GM18868 (cell line): ENCODE measurements around the gene C3orf20.

Experiments used
- ATAC-seq: cut with Tn5 transposase; IDR thresholded peaks from one replicate; pipeline ENCODE4 v1.9.1; 2021; ENCODE audit warnings: mild to moderate bottlenecking, moderate library complexity; ENCODE audit not compliant: unreplicated experiment

The C3orf20 gene

DNA sequence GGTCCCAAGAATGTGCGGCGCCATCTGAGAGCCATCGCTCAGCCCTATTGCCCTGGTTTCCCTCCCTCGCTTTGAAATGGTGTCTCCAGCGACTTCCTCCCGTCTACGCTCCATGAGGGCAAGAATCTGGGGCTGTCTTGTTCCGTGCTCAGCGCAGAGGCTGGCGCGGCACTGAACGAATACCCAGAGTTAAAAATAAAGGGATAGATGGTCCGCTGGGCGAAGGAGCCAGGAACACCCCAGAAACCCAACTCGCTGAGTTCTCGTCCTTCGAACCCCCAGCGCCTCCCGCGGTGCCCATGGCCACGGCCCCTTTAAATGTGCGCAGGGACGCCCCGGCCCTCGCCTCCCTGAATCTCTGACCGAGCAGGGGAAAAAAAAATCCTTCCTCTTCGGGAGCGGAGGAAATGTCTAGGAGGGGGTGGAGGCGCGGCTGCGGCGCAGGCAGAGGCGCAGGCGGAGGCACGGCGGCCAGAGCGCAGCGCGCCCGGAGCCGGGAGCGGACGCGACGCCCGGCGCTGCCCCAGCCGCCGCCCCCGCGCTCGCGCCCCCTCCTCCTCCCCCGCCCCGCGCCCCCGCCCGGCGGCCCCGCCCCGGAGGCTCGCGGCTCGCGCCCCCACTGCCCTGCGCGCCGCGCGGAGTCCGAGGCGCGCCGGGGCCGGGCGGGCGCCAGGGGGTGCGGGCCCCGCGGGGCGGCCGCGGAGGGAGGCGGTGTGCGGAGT, 135.3 kb downstream of the C3orf20 start:
- no peak for ATAC-seq

DNA sequence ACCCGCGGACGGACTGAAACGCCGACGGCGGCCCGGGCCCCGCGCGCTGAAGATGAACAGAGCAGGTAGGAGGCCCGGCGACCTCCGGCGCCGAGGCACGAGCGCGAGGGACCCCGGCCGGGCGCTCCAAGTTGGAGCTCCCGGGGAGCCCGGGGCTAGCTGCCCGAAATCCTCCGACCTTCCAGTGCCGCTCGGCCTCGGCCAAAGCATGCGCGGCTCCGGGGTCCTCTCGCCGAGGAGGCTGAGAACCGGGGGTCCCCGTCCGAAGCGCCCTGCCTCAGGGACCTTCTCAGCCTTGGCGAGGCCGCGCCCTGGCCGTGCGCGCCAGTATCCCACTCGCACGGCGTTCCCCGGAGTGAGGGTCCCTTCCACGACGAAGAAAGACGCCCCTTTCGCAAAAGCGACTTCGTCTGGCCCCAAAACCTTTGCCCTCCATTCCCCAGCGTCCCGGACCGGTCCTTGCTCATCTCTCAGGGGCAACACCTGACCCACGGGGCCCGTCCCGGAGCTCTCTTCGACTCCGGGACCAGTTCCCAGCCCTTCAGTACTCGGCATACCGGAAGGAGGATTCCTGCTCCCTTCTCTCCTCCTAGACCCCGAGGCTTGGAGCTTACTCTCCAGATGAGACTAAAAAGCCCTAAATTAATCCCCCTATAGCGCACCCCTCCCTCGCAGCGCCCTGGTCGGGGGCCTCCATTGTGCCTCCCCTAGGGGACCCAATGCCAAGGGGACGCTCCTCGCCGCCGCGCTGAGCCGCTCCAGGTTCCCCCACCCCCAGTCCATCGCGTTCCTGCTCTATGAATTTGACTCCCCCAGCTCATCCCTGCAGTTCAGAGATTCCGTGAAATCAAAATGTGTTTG, 136.1 kb downstream of the C3orf20 start:
- ATAC-seq = no peak

DNA sequence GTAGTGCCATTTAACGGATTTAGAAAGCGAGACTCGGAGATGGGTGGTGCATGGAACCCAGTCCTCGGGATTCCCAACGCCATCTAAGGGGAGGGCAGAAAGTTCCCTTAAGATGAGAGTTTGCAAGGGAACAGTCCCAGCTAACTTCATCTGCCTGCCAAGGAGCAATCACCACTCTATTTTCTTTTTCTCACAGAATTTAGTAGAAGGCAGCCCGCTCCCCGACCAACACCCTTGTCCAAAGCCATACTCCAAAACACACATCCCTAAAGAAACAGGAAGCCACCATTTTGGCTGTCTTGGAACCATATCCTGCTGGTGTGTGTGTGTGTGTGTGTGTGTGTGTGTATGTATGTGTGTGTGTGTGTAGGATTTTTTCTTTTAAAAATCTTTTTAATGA, 136.7 kb downstream of the C3orf20 start:
- ATAC-seq = no peak

DNA sequence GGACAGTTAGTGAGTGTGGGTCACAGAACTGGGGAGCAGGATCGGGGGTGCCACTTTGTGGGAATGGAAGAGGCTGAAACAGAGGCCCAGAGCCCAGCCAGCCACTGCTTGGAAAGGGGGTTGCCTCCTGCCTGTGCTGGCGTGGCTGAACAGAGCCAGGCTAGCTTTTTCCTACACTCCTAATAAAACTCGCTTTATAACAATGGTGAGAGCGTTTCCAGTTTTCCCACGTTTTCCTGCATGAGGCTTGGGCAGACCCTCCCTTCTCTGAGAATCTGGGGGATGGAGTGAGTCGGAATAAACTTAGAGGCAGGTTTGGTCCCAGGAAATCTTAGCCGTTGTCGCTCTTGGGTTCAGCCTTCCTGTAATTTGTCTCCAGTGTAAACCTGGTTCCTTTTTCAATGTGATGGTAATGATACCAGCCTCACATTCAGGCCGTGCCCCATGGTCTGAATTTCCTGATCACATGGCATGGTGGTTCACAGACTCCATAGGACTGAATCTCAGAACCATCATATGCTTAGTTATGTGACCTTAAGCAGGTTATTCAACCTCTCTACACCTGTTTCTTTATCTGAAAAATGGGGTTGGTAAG, 137.4 kb downstream of the C3orf20 start:
- ATAC-seq = no peak

DNA sequence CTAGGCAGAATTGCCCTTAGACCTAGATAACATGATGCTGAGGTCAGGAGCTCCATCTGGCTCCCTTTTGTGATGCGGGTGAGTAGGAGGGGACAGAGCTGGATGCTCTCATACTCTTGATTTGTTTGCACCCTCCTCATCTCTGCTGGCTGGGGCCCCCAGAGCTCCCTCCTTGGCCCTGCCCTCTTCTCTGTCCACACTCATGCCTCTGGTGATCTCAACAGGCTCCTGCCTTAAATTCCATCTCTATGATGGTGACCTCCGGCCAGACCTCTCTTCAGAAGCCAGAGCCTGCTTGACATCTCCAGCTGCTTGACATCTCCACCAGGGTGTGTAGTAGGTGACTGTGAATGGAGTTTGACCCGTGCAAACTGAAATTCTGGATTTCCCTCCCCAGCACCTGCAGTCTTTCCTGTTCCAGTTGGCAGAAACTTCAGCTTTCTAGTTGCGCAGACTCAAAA, 139.5 kb downstream of the C3orf20 start:
- no peak for ATAC-seq

DNA sequence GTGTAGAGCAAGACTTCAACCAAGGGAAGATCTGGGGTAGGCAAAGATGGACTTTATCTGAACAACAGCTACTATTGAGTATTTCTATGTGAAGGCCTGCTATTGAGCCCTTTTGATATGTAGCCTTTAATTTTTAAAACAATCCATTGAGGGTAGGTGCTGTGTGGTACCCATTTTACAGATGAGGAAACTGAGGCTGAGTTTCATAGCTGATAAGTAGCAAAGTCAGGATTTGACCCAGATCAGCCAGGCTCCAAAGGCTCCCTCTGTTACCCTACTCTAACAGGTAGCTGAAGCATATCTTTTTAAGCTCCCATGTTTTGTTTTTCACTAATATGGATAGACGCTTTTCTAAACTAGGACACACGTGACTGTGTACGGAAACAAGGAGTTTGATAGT, 141.4 kb downstream of the C3orf20 start:
- no peak for ATAC-seq

DNA sequence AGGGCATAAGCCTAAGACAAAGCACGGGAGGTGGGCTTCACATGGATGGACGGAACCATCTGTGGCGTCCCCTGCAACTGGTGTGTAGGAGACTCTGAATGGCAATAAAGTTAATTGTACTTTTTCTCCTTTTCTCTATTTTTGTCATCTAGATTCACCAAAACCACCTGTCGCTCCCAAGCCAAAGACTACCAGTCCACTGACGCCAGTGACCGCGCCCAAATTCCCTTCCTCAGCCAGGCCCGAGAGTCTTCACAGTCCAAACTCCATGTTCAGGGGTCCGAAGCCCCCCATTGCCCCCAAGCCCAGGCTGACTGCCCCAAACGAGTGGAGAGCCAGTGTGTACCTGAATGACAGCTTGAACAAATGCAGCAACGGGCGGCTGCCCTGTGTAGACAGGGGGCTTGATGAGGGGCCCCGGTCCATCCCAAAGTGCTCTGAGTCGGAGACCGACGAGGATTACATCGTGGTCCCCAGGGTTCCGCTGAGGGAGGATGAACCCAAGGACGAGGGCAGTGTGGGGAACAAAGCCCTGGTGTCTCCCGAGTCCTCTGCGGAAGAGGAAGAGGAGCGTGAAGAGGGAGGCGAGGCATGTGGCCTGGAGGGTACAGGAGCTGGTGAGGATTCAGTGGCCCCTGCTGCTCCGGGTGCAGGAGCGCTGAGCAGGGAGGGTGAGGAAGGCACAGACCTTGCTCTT, 144.0 kb downstream of the C3orf20 start, which contains the start of gene FGD5:
FGD5 (plus strand) TSS at position 159 of the 697 bp plus-strand sequence; CDS start at position 269, 110 bp downstream.
- no peak for ATAC-seq

DNA sequence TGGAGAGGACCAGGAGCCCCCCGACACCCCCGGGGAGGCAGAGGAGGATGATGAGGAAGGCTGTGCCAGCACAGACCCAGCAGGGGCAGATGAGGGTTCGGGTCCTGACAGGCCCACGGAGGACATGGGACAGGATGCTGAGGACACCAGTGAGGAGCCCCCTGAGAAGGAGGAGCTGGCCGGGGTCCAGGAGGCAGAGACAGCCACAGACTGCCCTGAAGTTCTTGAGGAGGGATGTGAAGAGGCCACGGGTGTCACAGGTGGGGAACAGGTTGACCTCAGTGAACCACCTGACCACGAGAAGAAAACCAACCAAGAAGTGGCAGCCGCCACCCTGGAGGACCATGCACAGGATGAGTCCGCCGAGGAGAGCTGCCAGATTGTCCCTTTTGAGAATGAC, 144.7 kb downstream of the C3orf20 start:
- ATAC-seq = no peak

DNA sequence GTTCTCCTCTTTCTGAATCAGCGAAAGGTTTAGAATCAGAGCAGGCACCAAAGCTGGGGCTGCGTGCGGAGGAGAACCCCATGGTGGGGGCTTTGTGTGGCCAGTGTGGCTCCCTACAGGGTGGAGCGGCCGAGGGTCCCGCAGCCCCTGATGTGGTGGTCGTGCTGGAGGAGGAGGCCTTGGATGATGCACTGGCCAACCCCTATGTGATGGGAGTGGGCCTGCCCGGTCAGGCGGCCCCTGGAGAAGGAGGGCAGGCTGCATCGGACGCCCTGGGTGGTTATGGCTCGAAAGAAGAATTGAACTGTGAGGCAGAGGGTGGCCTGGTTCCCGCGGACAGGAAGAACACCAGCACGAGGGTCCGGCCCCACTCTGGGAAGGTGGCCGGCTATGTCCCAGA, 145.2 kb downstream of the C3orf20 start:
- no peak for ATAC-seq

DNA sequence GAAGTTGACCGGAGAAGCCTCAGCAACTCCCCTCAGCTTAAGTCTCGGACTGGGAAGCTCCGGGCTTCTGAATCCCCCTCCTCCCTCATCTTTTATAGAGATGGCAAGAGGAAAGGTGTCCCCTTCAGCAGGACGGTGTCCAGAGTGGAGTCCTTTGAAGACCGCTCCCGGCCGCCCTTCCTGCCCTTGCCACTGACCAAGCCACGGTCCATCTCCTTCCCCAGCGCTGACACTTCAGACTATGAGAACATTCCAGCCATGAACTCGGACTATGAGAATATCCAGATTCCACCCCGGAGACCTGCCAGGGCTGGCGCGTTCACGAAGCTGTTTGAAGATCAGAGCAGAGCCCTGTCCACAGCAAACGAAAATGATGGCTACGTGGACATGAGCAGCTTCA, 146.2 kb downstream of the C3orf20 start:
- no peak for ATAC-seq

DNA sequence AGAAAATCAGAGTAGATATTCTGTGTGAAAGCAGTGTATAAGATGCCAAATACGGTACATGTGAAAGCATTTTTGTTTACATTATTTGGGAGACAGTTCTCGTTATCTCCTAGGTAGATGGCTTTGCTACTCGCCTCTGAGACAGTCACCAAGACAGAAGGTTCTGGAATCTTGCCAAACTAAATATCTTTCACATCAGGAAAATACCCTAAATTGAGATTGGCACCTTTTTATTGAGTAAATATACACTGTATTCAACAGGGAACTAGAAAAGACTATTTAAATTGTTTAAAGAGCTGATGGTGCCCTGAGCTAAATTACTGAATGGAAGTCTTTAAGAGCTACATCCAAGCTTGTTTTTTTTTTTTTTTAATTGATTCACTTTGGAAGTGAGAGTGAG, 147.2 kb downstream of the C3orf20 start:
- no peak for ATAC-seq
